Activated T-helper 2 cell treated with anti-CD3 and anti-CD28 coated beads, Interferon-gamma antibody, Interleukin-2, Interleukin-4, amounts not matched to agents 10 μg/mL and 5 μg/mL and 100 μg/mL, durations not matched to agents 14 hours and 24 hours and 36 hours (primary cell): ENCODE measurements around the gene CFAP46. TPM values are rescaled to one million over a fixed set of nuclear protein-coding genes. Genes with fewer than 3 reads are reported as not detected.

Experiments
- DNase-seq: peaks from one replicate; pipeline ENCODE4 v3.0.0; 2021; ENCODE audit warnings: low spot score
- H3K27ac Mint-ChIP-seq: one replicate; pipeline ENCODE4 v1.8.0; 2021; ENCODE audit warnings: mixed read lengths
- H3K27me3 Mint-ChIP-seq: one replicate; pipeline ENCODE4 v1.8.0; 2021; ENCODE audit warnings: low read depth, mixed read lengths
- H3K36me3 Mint-ChIP-seq: one replicate; pipeline ENCODE4 v1.8.0; 2021; ENCODE audit warnings: low read depth, mixed read lengths
- H3K4me1 Mint-ChIP-seq: one replicate; pipeline ENCODE4 v1.8.0; 2021; ENCODE audit warnings: low read depth, mixed read lengths
- H3K4me3 Mint-ChIP-seq: one replicate; pipeline ENCODE4 v1.8.0; 2021; ENCODE audit warnings: low read depth, mild to moderate bottlenecking, moderate library complexity, mixed read lengths
- H3K9me3 Mint-ChIP-seq: one replicate; pipeline ENCODE4 v1.8.0; 2021; ENCODE audit warnings: mixed read lengths
- intact Hi-C: fragments of 100-400 bp; cut with micrococcal nuclease; formaldehyde crosslinking; loops from one replicate; pipeline ENCODE4 v1.15.1; 2023
- total RNA-seq: library from RNA; stranded (reverse); gene quantifications from 2 replicates; pipeline ENCODE4 v1.2.3, GENCODE V29; 2022

Gene CFAP46
- total RNA-seq, 1 donor from 2014 or later = not detected

GRCh38 chr10:132922872-132923271 lies 19.5 kb downstream of the CFAP46 start:
- H3K9me3 Mint-ChIP-seq = no peaks in the 10 kb centered on the region
- intact Hi-C loops = no loop called here
- no peaks in the 10 kb centered on the region for H3K36me3 Mint-ChIP-seq
- no peak overlapping the region for H3K27ac Mint-ChIP-seq
- no peak overlapping the region for H3K4me3 Mint-ChIP-seq
- no peaks in the 10 kb centered on the region for H3K4me1 Mint-ChIP-seq
- no peaks in the 10 kb centered on the region for H3K27me3 Mint-ChIP-seq
- DNase-seq = no peak

GRCh38 chr10:132921818-132922807 lies 20.3 kb downstream of the CFAP46 start:
- Mint-ChIP-seq H3K4me1 (no peaks in the 10 kb centered on the region), H3K27me3 (no peaks in the 10 kb centered on the region), H3K36me3 (no peaks in the 10 kb centered on the region), H3K27ac (no peak overlapping the region), H3K4me3 (no peak overlapping the region), H3K9me3 (no peaks in the 10 kb centered on the region)
- no peak for DNase-seq
- intact Hi-C loops = no loop called here

- Mint-ChIP-seq H3K27me3 (no peaks in the 10 kb centered on the region), H3K9me3 (no peaks in the 10 kb centered on the region), H3K4me1 (no peaks in the 10 kb centered on the region), H3K27ac (no peak overlapping the region), H3K4me3 (no peak overlapping the region), H3K36me3 (no peaks in the 10 kb centered on the region)
- intact Hi-C loops = no loop called here
- no peak for DNase-seq
Measured at GRCh38 chr10:132921086-132921485, 21.3 kb downstream of the CFAP46 start.

- no peaks in the 10 kb centered on the region for H3K27me3 Mint-ChIP-seq
- H3K27ac Mint-ChIP-seq = no peak overlapping the region
- no peaks in the 10 kb centered on the region for H3K36me3 Mint-ChIP-seq
- H3K4me3 Mint-ChIP-seq = no peak overlapping the region
- intact Hi-C loops = no loop called here
- no peak for DNase-seq
- H3K4me1 Mint-ChIP-seq = no peaks in the 10 kb centered on the region
- no peaks in the 10 kb centered on the region for H3K9me3 Mint-ChIP-seq
Measured at GRCh38 chr10:132920101-132920925, 22.1 kb downstream of the CFAP46 start.

GRCh38 chr10:132919374-132920100 lies 22.8 kb downstream of the CFAP46 start:
- intact Hi-C loops = no loop called here
- Mint-ChIP-seq H3K36me3 (no peaks in the 10 kb centered on the region), H3K27me3 (no peaks in the 10 kb centered on the region), H3K4me3 (no peak overlapping the region), H3K27ac (no peak overlapping the region), H3K4me1 (no peaks in the 10 kb centered on the region), H3K9me3 (no peaks in the 10 kb centered on the region)
- DNase-seq = no peak

- Mint-ChIP-seq H3K27ac (no peak overlapping the region), H3K36me3 (no peaks in the 10 kb centered on the region), H3K4me3 (no peak overlapping the region), H3K9me3 (no peaks in the 10 kb centered on the region), H3K27me3 (no peaks in the 10 kb centered on the region), H3K4me1 (no peaks in the 10 kb centered on the region)
- no peak for DNase-seq
- intact Hi-C loops = no loop called here
Measured at GRCh38 chr10:132918617-132919373, 23.6 kb downstream of the CFAP46 start.

GRCh38 chr10:132918264-132918616 lies 24.1 kb downstream of the CFAP46 start:
- Mint-ChIP-seq H3K4me1 (no peaks in the 10 kb centered on the region), H3K4me3 (no peak overlapping the region)

GRCh38 chr10:132916956-132917666 lies 25.3 kb downstream of the CFAP46 start:
- no peak for DNase-seq
- Mint-ChIP-seq H3K27me3 (no peaks in the 10 kb centered on the region), H3K36me3 (no peaks in the 10 kb centered on the region), H3K4me3 (no peak overlapping the region), H3K27ac (no peak overlapping the region), H3K9me3 (no peaks in the 10 kb centered on the region), H3K4me1 (no peaks in the 10 kb centered on the region)
- intact Hi-C loops = no loop called here

More at GRCh38 chr10:132918264-132918616, 24.1 kb downstream of the CFAP46 start:
- no peaks in the 10 kb centered on the region for H3K9me3 Mint-ChIP-seq
- no peaks in the 10 kb centered on the region for H3K27me3 Mint-ChIP-seq
- H3K27ac Mint-ChIP-seq = no peak overlapping the region
- no peak for DNase-seq
- intact Hi-C loops = no loop called here
- no peaks in the 10 kb centered on the region for H3K36me3 Mint-ChIP-seq

GRCh38 chr10:132916421-132916841 lies 25.9 kb downstream of the CFAP46 start:
- H3K36me3 Mint-ChIP-seq = no peaks in the 10 kb centered on the region

GRCh38 chr10:132915411-132915810 lies 27.0 kb downstream of the CFAP46 start:
- Mint-ChIP-seq H3K27ac (no peak overlapping the region), H3K9me3 (no peaks in the 10 kb centered on the region), H3K4me3 (no peak overlapping the region), H3K27me3 (no peaks in the 10 kb centered on the region), H3K36me3 (no peaks in the 10 kb centered on the region), H3K4me1 (no peaks in the 10 kb centered on the region)
- DNase-seq = no peak
- intact Hi-C loops = no loop called here

More at GRCh38 chr10:132916421-132916841, 25.9 kb downstream of the CFAP46 start:
- H3K27ac Mint-ChIP-seq = no peak overlapping the region
- H3K27me3 Mint-ChIP-seq = no peaks in the 10 kb centered on the region
- intact Hi-C loops = no loop called here
- no peaks in the 10 kb centered on the region for H3K9me3 Mint-ChIP-seq
- no peak for DNase-seq
- no peaks in the 10 kb centered on the region for H3K4me1 Mint-ChIP-seq
- H3K4me3 Mint-ChIP-seq = no peak overlapping the region

- DNase-seq = no peak
- intact Hi-C loops = no loop called here
- no peaks in the 10 kb centered on the region for H3K27me3 Mint-ChIP-seq
- no peaks in the 10 kb centered on the region for H3K9me3 Mint-ChIP-seq
- no peak overlapping the region for H3K4me3 Mint-ChIP-seq
- no peak overlapping the region for H3K27ac Mint-ChIP-seq
- no peaks in the 10 kb centered on the region for H3K4me1 Mint-ChIP-seq
- no peaks in the 10 kb centered on the region for H3K36me3 Mint-ChIP-seq
Measured at GRCh38 chr10:132914732-132915131, 27.6 kb downstream of the CFAP46 start.
